Ovary (tissue), 3 donors: ENCODE data around the gene NKX1-1.
"Not testable (repeated sequence)": the region's sequence is repeated elsewhere in the genome, so short reads cannot be mapped to it uniquely, and the experiment has no call there.

Experiments
- EP300 ChIP-seq: sonication (generic); formaldehyde crosslinking; IDR thresholded peaks from one replicate; pipeline ENCODE4 v1.6.1; 2017; ENCODE audit warnings: antibody characterized with exemption
- TF ChIP-seq, protein P1 (sequence below), 3 donors: fragments of 450-650 bp in 2 of 3; fragments of 200-600 bp in 1 of 3; IDR thresholded peaks; one replicate each; pipeline versions ENCODE4 v1.5.1 to v1.8.0; 2016 to 2022; ENCODE audit warnings: antibody characterized with exemption in 3 of 3, mild to moderate bottlenecking in 1 of 3
- donor health status: DM: no; HTN: no; CAD: no.

DNA sequence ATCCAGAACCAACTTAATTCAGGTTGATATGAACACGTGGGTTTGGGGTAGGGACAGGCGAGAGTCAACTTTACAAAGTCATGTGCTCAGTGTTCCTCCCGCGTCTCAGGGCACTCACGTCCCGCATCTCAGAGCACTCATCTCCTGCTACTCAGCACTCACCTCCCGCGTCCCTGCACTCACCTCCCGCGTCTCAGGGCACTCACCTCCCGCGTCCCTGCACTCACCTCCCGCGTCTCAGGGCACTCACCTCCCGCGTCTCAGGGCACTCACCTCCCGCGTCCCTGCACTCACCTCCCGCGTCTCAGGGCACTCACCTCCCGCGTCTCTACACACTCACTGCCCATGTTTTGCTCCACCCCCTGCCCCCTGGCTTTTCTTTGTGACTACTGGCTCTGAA is 33.7 kb downstream of the NKX1-1 start:
- not testable (repeated sequence) for TF ChIP-seq EP300
- TF ChIP-seq, protein P1, sequence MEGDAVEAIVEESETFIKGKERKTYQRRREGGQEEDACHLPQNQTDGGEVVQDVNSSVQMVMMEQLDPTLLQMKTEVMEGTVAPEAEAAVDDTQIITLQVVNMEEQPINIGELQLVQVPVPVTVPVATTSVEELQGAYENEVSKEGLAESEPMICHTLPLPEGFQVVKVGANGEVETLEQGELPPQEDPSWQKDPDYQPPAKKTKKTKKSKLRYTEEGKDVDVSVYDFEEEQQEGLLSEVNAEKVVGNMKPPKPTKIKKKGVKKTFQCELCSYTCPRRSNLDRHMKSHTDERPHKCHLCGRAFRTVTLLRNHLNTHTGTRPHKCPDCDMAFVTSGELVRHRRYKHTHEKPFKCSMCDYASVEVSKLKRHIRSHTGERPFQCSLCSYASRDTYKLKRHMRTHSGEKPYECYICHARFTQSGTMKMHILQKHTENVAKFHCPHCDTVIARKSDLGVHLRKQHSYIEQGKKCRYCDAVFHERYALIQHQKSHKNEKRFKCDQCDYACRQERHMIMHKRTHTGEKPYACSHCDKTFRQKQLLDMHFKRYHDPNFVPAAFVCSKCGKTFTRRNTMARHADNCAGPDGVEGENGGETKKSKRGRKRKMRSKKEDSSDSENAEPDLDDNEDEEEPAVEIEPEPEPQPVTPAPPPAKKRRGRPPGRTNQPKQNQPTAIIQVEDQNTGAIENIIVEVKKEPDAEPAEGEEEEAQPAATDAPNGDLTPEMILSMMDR (IDR thresholded peaks at IDR 0.05), result not testable (repeated sequence)
